ENCODE results near the gene NHS.
"Not testable (repeated sequence)": the region's sequence is repeated elsewhere in the genome, so short reads cannot be mapped to it uniquely, and the experiment has no call there.

Gene NHS

GRCh38 chrX:17494216-17494615 is 119.2 kb downstream of the NHS start:
- no peak for DNase-seq (ENCODE audit: low read depth in 1 of 2, low spot score in 1 of 2)

DNA sequence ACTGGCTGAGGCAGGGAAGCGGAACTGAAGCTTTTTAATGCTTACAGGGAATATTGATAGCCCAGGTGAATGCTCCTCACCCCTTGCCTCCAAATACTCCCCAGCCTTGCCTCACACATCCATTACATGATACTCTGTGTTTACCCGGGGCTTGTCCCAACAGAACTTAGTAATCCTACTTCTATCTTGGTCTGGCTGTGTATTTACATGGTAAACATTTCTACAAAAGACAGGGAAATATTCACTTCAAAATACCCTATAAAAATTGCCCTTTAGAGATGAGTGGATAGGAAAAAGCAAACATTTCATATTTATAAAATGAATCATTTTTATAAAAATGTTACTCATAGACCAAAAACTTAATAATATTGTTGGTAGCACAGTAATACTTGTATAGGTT is 120.1 kb downstream of the NHS start:
- DNase-seq (ENCODE audit: low read depth in 1 of 2, low spot score in 1 of 2), result no peak

- no peak for DNase-seq (ENCODE audit: low read depth in 1 of 2, low spot score in 1 of 2)
Measured at GRCh38 chrX:17496407-17496806, 121.4 kb downstream of the NHS start.

DNA sequence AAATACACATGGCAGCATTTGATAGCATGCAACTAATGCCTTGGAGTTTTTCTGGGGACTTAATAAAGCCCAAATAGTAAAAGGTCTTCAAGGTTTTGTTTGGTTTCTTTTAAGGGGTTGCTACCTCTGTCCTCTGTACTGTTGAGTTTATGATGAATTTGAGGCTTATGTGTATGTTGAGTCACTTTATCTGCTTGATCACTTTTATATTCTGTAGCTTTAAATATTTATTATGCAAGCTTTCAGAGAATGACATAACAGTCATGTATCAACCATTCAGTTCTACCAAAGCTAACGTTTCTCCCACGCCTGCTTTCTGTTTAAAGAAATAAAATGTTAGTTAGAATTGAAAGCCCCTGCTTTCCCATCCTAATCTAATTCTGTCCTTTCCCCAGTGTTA is 122.2 kb downstream of the NHS start:
- DNase-seq (ENCODE audit: low read depth in 1 of 2, low spot score in 1 of 2), result no peak

- DNase-seq (ENCODE audit: low read depth in 1 of 2, low spot score in 1 of 2), result no peak
Measured at GRCh38 chrX:17499512-17499911, 124.5 kb downstream of the NHS start.

- no peak for DNase-seq (ENCODE audit: low read depth in 1 of 2, low spot score in 1 of 2)
Measured at GRCh38 chrX:17500145-17500579, 125.2 kb downstream of the NHS start.

- DNase-seq (ENCODE audit: low read depth in 1 of 2, low spot score in 1 of 2), result no peak
Measured at GRCh38 chrX:17501746-17502145, 126.7 kb downstream of the NHS start.

GRCh38 chrX:17506352-17506751 is 131.4 kb downstream of the NHS start:
- not testable (repeated sequence) for DNase-seq (ENCODE audit: low read depth in 1 of 2, low spot score in 1 of 2)

- no peak for DNase-seq (ENCODE audit: low read depth in 1 of 2, low spot score in 1 of 2)
Measured at GRCh38 chrX:17511556-17511955, 136.6 kb downstream of the NHS start.

- DNase-seq (ENCODE audit: low read depth in 1 of 2, low spot score in 1 of 2), result no peak
Measured at GRCh38 chrX:17519358-17519757, 144.4 kb downstream of the NHS start.

DNA sequence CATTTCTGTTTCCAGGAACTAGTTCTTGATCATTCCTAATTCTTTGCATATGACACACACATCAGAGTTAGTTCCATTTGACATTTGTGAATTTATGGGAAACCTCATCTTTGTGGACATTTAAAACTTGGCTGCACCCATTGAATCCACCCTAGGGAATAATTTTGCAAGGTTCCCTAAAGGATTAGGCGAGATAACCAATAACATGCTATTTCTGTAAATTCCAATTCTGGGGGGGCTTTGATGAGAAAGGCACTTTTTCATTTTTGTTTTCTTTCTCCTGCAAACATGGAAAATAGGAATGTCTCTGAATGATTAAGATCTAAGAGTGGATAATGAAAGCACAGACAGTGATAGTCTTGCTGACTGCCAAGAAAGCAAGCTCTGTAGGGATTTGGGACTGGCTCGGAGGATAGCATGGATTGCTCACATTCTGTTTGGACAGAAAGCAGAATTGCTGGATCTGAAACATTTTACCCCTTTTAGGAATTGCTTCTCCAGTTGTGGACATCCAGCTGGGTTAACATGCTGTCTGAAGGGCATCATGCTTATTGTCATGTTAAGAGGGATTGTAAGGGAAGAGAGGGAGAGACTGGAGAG is 145.1 kb downstream of the NHS start:
- DNase-seq (ENCODE audit: low read depth in 1 of 2, low spot score in 1 of 2), result no peak

- DNase-seq (ENCODE audit: low read depth in 1 of 2, low spot score in 1 of 2), result no peak
Measured at GRCh38 chrX:17521871-17522693, 147.1 kb downstream of the NHS start.

DNA sequence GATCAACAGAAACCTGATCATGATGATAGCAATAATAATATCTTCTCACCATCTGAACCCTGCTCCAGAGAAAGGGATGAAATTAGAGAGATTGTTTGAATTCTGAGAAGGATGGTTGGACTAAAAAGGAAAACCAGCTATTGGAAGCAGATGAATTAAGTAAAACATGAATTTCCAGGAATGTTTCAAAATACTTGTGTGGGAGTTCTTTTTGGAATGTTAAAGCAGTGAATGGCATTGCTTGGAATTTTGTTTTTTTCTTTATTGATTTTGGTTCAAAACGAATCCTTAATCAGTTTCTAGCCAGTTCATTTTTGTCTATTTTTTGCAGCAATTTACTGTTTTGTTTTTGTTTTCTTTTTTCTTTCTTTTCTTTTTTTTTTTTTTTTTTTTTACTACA is 150.3 kb downstream of the NHS start:
- DNase-seq (ENCODE audit: low read depth in 1 of 2, low spot score in 1 of 2), result no peak

GRCh38 chrX:17525762-17526555 is 151.0 kb downstream of the NHS start:
- no peak for DNase-seq (ENCODE audit: low read depth in 1 of 2, low spot score in 1 of 2)

GRCh38 chrX:17527135-17527701 is 152.2 kb downstream of the NHS start:
- no peak for DNase-seq (ENCODE audit: low read depth in 1 of 2, low spot score in 1 of 2)

GRCh38 chrX:17527922-17528321 is 152.9 kb downstream of the NHS start:
- DNase-seq (ENCODE audit: low read depth in 1 of 2, low spot score in 1 of 2), result no peak

DNA sequence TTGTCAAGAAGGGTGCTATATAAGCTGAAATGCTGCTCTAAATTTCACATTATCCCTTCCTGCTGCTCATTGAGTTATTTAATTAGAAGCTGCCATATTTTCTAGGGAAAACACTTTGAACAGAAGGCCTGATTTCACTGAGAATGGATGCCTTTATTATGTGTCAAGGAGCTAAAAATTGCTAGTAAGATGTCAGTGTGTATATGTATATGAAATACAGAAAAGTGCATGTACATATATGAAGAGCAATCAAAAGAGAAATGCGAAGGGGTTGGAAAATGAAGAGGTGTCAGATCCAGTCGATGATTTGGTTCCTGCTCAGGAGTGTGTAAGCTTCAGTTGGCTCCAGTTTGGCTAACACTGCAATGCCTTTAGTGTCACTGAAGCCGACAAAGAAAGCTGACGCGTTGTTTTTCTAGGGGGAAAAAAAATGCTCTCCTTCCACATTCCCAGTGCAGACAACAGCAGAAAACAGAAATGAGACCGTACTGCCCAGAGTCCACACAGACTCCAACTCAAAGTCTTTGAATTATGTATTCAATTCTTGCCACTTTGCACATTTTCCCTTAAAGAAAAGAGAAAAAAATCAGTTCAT is 154.2 kb downstream of the NHS start:
- DNase-seq (ENCODE audit: low read depth in 1 of 2, low spot score in 1 of 2), result no peak

GRCh38 chrX:17531500-17531899 is 156.5 kb downstream of the NHS start:
- no peak for DNase-seq (ENCODE audit: low read depth in 1 of 2, low spot score in 1 of 2)

- DNase-seq (ENCODE audit: low read depth in 1 of 2, low spot score in 1 of 2), result peak in 1 of 2 donors; percentile 32
Measured at GRCh38 chrX:17535229-17535628, 160.2 kb downstream of the NHS start.

DNA sequence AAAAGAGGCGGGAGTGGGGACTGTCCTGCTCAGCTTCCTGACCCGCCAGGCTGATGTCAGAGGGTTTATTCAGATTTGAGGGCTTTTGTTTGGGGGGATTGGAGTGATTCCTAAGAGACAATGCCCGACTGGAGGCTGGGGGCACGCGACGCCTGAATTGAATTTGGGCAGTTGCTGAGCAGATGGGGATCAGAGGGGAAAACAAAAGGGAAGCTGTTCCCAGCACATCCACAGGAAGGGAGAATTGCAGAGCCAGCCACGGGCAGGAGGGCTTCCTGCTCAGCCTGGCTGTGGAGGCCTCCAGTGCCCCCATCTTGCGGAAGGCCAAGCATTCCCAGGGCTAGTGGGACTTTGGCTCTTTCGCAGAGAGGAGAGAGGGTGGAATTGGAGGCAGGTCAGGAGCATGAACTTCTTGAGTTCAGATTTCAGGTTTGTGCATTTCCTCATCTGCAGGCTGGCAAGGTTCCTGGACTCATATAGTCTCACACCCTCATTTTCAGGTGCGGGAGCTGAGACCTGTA is 162.8 kb downstream of the NHS start:
- DNase-seq (ENCODE audit: low read depth in 1 of 2, low spot score in 1 of 2), result no peak

DNA sequence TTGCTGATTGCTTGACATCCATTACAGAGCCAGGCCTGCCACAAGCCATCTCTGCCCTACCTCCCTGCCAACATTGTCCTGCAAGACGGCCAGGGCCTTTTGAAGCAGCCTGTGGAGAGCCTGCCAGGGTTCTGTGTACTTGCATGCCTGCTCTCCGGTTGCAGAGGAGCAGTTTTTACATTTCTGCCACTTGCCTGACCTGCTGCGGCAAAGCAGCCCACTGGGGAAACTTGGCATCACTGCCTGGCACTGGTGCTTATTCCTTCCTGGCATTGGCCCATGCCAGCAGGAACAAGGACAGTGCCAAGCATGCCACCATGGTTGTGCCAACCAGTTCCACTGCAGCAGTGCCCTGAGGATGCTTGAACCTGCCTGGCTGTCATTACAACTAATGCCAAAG is 167.1 kb downstream of the NHS start:
- no peak for DNase-seq (ENCODE audit: low read depth in 1 of 2, low spot score in 1 of 2)
